GM19395 (cell line): ENCODE data around the gene SLC22A8.
"Not testable (repeated sequence)": the region's sequence is repeated elsewhere in the genome, so short reads cannot be mapped to it uniquely, and the experiment has no call there.

Source experiments
- ATAC-seq: cut with Tn5 transposase; IDR thresholded peaks from one replicate; pipeline ENCODE4 v1.9.1; 2021; ENCODE audit warnings: mild to moderate bottlenecking, moderate library complexity; ENCODE audit not compliant: unreplicated experiment

SLC22A8 gene

DNA sequence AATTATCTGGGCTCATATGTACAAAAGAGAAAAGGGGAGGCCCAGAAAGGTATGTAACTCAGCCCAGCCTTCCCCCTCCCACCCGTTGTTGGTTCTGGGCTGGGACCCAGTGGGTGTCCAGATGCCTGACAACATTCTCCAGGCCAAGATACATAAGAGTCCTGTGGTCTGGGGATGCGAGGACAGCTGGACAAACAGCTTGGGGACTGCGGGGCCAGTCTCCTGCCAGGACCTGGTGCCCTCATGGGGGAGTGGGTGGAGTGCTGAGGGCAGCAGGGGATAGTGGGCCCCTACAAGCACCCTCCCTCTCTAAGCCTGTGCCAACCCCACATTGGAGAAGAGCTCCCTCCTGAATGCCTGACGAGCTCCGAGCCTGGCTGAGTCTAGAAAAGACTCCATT lies 27.4 kb downstream of the SLC22A8 start:
- no peak for ATAC-seq

DNA sequence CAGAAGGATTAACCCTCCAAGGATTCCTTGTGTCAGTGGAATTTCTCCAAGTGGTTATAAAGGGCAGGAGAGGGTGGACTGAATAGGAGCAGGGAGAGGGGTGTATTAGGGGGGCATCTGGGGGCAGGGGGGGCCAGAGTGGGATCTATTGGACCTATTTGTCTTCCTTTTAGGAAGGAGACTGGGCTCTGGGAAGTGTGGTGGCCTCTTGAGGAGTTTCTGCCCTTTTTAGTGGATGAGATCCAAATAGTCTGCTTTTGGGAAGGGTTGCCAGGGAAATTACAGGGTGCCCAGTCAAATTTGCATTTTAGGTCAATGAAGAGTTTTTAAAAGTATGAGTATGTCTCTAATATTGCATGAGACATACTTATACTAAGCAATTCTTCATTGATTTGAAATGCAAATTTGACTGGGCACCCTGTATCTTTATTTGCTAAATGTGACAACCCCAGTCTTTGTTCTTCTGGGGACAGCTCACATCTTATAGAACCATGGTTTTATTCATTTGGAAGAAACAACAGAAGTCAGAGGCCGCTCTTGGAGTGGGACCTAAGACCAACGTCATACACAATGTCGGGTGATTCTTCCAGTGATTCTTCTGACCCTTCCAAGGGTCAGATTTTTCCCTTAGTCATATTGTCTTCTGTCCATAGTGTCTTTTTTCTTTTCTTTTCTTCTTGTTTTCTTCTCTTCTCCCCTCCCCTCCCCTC lies 30.4 kb downstream of the SLC22A8 start:
- no peak for ATAC-seq

DNA sequence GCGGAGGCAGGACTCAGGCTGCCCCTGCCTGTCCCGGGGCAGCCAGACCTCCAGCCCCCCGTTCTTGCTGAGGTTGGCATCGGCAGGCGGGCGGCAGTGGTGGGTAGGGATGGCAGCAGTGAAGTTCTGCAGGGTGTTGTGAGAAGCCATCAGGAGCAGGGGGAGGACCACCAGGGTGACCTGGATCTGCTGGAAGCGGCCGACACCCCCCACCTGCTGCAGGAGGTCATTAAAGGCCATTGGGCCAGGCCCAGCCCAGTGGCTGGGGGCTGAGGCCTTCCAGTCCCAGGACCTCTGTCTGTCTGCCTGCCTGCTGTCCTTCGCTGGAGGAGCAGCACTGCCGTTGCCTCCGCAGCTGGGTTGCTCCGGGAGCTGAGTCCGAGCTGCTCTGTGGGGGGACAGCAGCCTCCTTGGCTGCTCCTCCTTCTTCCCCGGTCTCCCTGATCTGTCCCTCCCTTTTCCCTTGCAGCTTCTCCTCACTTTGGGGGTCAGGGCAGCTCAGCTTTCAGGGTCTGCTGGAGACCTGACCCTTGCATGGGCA lies 31.1 kb downstream of the SLC22A8 start, which contains the start of gene SLC22A6:
Gene SLC22A6 (minus strand): TSS at position 517 of the 541 bp plus-strand sequence. CDS start 277 bp downstream, at position 240.
- no peak for ATAC-seq

DNA sequence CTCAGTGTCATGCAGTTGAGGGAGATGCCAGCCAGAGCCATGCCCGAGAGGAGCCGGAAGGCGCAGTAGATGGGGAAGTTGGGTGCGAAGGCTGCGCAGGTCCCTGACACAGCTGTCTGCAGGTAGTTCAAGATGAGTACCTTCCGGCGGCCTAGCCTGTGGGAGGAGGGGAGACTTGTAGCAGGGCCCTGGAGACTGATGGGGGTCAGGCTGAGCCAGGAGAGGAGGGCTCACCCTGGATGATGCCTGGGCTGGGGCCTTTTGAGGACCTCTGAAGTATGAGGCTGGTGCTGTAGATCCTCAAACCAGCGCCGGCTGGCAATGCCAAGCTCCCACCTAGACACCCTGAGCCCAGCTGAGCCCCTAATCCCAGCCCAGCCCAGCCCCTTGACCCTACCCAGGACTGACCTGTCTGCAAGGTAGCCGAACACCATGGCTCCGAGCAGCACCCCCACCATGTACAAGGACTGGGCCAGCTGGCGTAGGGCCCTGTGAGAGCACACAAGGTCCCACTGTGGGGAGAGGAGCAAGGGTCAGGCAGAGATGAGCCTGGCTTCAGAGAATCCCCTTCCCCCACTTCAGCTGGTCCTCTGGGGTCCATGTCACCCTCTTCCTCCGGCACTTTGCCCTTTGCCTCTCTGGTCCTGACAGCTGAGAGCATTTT lies 32.0 kb downstream of the SLC22A8 start:
- no peak for ATAC-seq

DNA sequence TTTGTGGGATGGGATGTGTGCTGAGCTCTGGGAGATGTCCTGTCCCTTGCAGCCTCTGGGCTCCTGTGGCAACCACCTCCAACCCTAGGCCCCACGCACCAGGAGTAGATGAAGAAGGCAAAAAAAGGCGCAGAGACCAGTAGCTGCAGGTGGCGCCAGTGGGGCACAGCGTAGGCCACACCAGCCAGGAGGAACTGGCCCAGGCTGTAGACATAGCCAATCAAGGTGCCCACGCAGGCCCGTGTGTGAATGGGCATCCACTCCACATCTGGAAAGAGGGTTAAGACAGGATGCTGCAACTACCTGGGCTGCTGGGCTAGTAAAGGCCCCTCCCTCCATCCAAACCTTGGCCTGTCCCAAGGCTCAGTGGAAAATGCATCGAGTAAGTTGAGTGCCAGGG lies 33.9 kb downstream of the SLC22A8 start:
- ATAC-seq, result no peak

DNA sequence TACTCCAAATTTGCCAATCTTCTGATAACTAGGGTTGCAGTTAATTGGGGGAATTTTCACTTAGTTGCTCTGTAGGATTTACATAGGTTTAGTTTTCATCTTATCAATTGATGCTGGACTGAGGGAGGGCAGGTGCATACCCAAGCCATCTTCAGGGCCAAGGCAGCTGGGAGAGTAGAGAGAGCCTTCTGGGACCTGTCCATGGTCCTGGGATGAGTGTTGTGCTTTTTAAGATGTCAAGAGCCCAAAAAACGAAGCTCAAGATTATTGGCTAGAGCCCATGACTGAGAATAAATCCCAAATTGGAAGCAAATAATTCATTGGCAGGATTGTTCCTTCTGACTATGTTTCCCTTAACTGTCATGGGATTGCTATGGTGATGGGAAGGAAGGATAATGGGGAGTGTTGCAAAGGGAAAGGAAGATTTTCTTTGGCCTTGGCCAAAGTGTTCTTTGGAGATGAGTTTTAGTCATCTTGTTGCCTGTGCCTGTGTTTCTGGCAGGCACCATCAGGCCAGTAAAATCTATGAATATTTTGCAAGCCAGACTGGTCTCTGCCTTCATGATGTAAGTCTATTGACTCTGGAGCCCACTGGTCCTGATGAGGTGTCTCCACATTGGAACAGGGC lies 35.4 kb downstream of the SLC22A8 start:
- ATAC-seq, result no peak

DNA sequence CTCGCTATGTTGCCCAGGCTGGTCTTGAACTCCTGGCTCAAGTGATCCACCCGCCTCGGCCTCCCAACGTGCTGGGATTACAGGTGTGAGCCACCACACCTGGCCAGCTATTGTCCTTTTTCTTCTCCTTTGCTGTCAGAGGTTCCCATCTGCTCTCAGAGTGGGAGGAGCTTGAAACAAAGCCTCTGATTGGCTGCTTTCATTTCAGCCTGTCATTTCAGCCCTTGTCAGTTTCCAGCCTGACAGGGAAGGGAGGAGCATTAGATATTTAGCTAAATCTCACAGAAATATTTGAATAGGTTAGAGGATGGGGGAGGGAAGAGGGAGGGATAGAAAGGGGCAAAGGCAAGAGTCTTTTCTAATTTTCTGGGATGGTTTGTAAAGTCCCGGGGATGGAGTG lies 39.5 kb downstream of the SLC22A8 start:
- no peak for ATAC-seq

DNA sequence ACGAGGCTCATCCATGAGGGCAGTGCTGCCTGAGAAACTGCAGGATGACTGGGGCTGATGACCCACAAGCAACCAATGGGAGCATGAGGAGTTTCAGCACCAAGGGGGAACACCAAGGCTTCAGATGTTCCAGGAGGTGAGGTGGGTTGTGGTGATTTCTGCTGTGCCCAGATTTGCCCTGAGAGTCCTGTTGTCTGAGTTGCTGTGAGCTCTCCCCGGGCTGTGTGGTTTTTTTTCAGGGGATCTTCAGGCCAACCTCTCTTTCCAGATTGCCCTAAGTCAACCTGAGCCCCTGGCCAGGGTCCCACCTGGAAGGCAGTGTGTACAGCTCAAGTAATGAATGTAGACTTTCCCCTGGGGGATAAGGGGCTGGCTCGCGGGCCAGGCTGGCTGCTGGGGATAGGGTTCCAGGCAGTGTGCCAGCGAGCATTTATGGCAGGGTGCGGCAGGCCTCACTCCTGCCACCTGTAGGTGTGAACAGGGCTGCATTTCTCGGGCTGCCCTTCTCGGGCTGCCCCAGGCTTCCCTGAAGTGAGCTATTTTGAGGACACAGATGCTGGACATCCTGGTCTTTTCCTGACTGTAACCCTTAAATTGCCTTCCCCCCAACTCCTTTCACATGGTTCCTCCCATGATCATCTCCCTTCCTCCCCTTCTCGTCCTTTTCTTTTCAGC lies 40.7 kb downstream of the SLC22A8 start:
- no peak for ATAC-seq

DNA sequence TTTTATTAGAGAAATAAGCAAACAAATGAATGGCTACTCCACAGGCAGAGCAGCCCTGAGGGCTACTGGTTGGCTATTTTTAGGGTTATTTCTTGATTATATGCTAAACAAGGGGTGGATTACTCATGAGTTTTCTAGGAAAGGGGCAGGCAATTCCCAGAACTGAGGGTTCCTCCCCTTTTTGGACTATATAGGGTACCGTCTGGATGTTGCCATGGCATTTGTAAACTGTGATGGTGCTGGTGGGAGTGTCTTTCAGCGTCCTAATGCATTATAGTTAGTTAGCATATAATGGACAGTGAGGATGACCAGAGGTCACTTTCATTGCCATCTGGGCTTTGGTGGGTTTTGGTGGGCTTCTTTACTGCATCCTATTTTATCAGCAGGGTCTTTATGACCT lies 50.1 kb downstream of the SLC22A8 start:
- ATAC-seq, result no peak

DNA sequence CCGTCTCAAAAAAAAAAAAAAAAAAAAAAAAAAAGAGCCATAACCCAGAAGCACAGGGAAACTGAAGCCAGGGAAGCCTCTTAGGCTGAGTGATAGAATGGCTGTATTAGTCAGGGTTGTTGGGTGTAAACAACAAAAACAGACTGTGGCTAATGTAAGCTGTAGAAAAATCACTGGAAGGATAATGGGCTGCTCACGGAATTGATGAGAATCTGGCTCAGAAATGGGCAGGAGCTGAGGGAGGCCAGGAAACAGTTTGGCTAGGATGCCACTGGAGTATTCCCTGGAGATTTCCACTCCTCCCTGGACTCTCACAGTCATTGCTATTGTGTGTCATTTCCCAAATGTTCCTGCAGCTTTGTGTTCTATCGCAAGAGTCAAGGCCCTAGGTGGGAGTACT lies 53.2 kb downstream of the SLC22A8 start:
- ATAC-seq, result no peak

DNA sequence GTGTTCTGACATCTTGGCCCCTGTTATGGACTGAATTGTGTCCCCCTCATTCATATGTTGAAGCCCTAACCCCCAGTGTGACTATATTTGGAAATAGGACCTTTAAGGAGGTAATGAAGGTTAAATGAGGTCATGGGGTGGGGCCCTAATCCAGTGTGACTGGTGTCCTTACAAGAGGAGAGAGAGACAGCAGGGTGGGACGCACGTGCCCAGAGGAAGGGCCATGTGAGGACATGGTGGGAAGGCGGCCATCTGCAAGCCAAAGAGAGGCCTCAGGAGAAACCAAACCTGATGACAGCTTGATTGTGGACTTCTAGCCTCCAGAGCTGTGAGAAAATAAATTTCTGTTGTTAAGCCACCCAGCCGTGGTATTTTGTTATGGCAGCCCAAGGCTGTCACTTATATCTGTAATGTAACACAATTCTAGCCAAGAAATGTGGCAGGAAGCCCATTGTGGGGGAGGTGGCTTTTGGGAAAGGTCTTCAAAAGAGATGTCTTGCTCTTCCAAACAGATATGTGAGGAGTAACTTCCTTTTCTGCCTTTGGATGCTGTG lies 54.5 kb downstream of the SLC22A8 start:
- no peak for ATAC-seq

DNA sequence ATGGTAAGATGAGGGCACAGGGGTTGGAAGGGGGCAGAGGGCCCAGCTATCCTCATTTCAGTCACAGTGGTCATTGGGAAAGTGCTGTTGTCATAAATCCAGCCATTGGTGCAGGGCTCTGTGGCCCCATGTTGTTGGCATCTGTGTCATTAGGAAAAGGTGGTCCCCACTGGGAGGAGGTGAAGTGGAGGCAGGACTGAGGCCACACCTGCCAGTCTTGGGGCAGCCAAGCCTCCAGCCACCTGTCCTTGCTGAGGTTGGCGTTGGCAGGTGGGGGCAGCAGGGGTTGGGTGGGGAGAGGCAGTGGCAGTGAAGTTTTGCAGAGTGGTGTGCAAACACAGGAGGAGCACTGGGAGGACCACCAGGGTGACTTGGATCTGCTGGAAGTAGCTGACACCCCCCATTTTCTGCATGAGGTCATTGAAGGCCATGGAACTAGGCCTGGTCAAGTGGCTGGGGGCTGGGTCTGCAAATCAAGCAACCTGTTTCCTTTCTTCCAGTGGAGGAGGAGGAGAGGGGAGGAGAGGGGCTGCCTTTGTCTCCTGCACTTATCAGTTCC lies 56.1 kb downstream of the SLC22A8 start:
- no peak for ATAC-seq

DNA sequence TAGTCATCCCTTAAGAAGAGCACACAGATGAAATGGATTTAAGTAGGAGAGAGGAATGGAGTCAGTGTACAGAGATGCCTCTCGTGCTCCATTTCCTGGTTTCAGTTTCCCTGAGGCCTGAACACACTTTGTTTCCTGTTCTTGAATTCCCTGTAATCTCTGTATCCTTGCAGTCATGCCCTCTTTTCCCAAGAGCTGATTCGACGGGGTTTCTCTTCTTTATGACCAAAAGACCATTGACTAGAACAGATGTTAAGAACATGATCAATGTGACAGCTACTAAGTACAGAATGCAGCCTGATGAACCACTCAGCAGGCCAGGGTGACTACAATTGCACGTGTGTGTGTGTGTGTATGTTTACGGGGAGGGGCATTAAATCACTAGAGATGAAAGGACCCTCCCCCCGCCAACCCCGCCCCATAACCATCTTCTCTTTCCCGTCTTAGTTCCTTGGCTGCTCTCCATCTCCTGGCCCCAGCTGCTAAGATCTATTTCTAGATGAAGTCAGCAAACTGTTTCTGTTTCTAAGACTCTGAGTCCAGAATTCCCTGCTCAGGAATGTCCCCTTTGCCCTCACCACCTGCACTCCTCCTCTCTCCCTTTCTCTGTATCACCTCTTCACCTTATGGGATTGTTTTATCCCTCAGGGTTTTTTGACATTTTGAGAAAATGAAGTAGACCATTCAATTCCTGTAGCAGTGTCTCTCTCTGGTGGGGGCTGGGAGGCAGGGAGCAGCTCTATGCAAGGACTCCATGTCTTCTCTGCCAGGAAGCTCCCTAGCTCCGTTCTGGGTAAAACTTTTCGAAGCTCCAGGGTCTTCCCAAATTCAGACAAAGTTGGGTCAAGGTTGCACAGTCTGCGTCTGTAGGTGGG lies 56.9 kb downstream of the SLC22A8 start:
- no peak for ATAC-seq

DNA sequence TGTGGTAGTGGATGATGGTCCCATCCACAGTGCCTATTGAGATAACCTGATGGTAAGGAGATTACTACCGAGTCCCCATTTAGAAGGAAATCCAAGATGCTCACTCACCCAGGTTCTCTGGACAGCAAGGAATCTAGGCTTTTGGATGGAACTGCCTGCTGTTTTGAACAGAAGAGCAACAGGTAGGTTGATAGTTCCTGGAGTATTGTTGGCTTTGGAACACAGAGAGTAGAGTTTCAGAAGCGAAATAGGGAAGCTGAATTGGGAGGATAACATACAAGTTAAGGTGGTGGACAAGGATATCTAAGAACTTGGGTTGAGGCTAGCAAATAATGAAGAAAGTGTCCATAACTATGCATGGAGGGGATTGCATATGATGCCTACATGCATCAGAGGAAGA lies 58.5 kb downstream of the SLC22A8 start:
- no peak for ATAC-seq

DNA sequence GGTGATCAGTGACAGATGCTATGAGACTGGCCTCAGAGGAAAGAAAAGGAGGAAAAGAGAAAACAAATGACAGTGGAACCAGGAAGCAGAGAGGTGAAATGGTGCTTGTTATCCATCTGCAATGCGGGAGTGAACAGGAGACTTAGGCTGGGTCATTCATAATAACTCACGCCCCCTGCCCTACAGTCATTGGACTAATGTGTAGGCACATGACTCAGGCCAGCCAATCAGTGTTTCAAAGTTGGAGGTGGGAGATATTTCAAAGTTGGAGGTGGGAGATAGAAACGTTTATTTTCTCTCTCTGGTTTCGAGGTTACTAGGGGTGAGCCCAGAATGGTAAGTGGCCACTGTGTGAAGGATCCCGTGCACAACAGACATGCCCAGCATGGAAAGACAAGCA lies 61.2 kb downstream of the SLC22A8 start:
- no peak for ATAC-seq

DNA sequence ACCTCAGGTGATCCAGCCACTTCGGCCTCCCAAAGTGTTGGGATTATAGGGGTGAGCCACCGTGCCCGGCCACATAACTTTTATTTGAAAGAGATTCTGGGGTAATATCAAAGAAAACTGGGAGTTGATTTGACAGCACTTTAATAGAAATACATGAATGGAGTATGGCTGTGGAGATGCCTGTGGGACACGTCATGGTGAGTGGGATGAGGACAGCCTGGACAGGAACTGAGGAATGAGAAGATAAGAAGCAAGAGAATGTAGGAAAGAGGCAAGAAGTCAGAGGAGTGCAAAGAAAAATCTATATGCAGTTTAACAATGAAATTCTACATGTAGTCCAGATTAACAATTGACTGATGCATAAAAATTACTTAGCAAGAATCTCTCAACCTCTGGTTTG lies 61.8 kb downstream of the SLC22A8 start:
- ATAC-seq, result no peak

DNA sequence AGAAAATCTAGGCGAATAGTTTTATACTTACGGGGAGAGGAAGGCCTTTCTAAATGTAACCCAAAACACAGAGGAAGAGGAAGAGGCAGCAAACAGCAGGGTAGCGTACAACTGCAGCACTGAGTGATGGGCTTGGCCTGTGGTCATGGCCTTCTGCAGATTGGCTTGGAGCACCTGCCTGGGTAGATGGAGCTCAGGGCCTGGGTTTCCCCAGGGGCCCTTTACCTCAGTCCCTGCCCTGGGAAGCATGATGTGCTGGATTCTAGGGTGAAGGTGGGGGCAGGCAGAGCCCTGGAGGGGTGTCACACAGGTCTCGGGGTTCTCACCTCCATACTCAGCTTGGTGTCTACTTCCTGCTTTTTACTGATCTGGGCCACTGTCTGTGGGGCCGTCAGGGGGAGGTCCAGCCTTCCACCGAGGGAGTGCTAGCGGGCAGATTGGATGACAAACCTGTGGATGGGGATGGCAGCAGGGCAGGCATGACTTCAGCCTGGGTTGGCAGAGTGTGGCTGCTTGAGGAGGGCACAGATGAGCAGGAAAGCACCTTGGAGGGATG lies 66.8 kb downstream of the SLC22A8 start:
- ATAC-seq, result no peak

DNA sequence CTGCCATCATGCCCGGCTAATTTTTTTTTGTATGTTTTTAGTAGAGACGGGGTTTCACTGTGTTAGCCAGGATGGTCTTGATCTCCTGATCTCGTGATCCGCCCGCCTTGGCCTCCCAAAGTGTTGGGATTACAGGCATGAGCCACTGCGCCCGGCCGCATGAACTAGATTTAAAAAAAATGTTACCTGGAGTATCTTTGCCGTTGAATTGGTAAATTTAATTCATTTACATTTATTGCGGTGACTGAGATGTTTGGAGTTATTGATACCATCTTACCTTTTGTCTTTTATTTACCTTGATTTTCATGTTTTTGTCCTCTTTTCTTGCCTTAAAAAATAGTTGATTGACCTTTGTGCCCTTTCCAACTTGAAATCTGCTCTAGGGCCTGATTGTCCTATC lies 70.1 kb downstream of the SLC22A8 start:
- not testable (repeated sequence) for ATAC-seq
